Subcutaneous abdominal adipose tissue (tissue), 5 donors: ENCODE results near the gene EHD1.

Experiments
- H3K27ac ChIP-seq: one replicate; pipeline ENCODE4 v1.7.0; 2013; ENCODE audit warnings: low read depth, mild to moderate bottlenecking, inconsistent platforms, low read length, moderate library complexity
- H3K27me3 ChIP-seq, 5 donors: one replicate each; pipeline ENCODE4 v1.7.0; 2013; ENCODE audit warnings: low read length in 5 of 5, inconsistent platforms in 1 of 5; ENCODE audit not compliant: control insufficient read depth in 5 of 5, insufficient read depth in 4 of 5
- H3K36me3 ChIP-seq, 5 donors: one replicate each; pipeline ENCODE4 v1.7.0; 2013; ENCODE audit warnings: low read length in 5 of 5; ENCODE audit not compliant: control insufficient read depth in 5 of 5, insufficient read depth in 5 of 5
- H3K4me1 ChIP-seq, 5 donors: one replicate each; pipeline ENCODE4 v1.7.0; 2013; ENCODE audit warnings: low read length in 5 of 5, mild to moderate bottlenecking in 3 of 5, moderate library complexity in 1 of 5; ENCODE audit not compliant: control insufficient read depth in 5 of 5, insufficient read depth in 5 of 5
- H3K4me3 ChIP-seq, 5 donors: one replicate each; pipeline ENCODE4 v1.7.0; 2013; ENCODE audit warnings: low read length in 5 of 5, low read depth in 1 of 5
- H3K9ac ChIP-seq, 5 donors: one replicate each; pipeline ENCODE4 v1.7.0; 2013; ENCODE audit warnings: low read length in 5 of 5, mild to moderate bottlenecking in 4 of 5, moderate library complexity in 3 of 5
- H3K9me3 ChIP-seq, 5 donors: one replicate each; pipeline ENCODE4 v1.7.0; 2013; ENCODE audit warnings: low read length in 5 of 5; ENCODE audit not compliant: control insufficient read depth in 5 of 5
- donor health status: healthy.
- donor health status: healthy.
- donor health status: healthy.
- donor health status: healthy.
- donor health status: healthy.

The EHD1 gene

GRCh38 chr11:64910451-64911093, 32.2 kb upstream of the EHD1 start:
- H3K4me3 ChIP-seq = no peak overlapping the region
- H3K4me1 ChIP-seq = peaks cover 0 to 5% (median 3%) of the 10 kb centered on the region in 5 donors
- no peak overlapping the region for H3K27ac ChIP-seq
- H3K27me3 ChIP-seq = no peaks in the 10 kb centered on the region
- H3K9ac ChIP-seq = no peak overlapping the region
- peaks cover 0 to 89% (median 83%) of the 10 kb centered on the region in 5 donors for H3K36me3 ChIP-seq
- no peaks in the 10 kb centered on the region for H3K9me3 ChIP-seq

DNA sequence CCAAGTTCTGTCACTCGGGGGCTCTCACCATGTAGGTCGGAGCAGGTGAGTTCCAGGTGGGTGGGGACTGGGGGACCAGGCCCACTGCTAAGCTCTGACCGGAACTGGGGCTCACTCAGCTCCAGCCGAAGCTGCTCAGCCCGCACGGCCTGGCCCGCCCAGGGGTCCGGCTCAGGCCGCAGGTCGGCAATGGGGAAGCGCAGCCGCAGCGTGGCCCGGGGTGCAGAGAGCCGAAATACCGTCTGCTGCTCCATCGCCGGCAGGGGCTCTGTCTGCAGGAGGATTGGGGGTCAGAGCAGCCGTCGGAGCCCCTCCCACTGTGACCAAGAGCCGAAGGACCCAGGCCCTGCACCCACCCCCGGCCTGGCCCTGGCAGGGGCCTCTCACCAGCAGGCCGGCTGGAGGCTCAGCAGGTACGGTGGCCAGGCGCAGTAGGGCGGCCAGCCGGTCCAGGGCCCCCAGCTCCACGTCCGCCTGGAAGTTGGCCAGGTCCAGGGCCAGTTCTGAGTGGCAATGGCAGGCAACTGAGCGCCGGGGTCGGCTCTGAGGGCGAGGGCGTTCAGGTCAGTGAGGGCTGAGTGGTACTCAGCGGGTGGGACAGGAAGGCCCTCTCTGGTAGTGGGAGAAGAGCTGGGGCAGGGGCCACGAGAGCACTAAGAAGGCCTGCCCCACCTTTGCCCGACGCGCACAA, 31.4 kb upstream of the EHD1 start:
- no peak overlapping the region for H3K27ac ChIP-seq
- no peak overlapping the region for H3K9ac ChIP-seq
- peaks cover 0 to 96% (median 90%) of the 10 kb centered on the region in 5 donors for H3K36me3 ChIP-seq
- no peaks in the 10 kb centered on the region for H3K9me3 ChIP-seq
- H3K4me3 ChIP-seq = no peak overlapping the region
- H3K4me1 ChIP-seq = no peaks in the 10 kb centered on the region
- no peaks in the 10 kb centered on the region for H3K27me3 ChIP-seq

DNA sequence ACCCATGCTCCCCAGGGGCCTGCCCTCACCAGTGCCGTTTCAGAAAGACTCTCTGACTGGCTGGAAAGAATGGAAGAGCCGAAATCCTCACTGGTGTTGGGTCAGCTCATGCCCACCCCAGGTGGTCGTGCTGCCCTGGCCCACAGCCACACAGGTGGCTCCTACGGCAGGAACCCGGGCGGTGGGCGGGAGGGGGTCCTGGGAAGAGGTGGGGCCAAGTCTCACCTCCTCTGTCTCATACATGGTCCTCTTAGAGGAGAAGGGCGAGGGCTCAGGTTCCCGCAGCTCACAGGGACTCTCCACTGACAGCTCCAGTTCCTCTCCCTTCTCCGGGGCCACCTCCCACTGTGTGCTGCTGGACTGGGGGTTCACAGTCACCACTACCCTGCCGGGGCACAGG, 30.3 kb upstream of the EHD1 start:
- H3K9me3 ChIP-seq = no peaks in the 10 kb centered on the region
- no peak overlapping the region for H3K27ac ChIP-seq
- H3K4me3 ChIP-seq = no peak overlapping the region
- H3K9ac ChIP-seq = no peak overlapping the region
- H3K36me3 ChIP-seq = peaks cover 0 to 91% (median 84%) of the 10 kb centered on the region in 5 donors
- H3K27me3 ChIP-seq = no peaks in the 10 kb centered on the region
- H3K4me1 ChIP-seq = no peaks in the 10 kb centered on the region

DNA sequence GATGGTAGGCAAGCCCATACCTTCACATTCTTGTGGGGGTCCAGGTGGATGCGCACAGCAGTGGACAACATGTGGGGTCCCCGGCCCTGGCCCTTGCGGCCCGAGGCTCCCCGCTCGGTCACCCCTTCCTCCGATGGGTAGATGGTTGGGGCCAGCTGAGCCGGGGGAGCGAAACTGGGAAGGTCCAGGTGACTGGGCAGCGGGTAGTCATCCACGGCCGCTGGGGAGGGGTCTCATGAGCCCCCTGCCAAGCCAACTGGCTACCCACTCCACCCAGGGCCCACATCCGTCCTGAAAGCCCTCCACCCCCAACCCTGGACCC, 27.9 kb upstream of the EHD1 start:
- Histone ChIP-seq H3K36me3 (peaks cover 0 to 91% (median 85%) of the 10 kb centered on the region in 5 donors), H3K4me1 (no peaks in the 10 kb centered on the region), H3K9me3 (no peaks in the 10 kb centered on the region), H3K4me3 (no peak overlapping the region), H3K9ac (no peak overlapping the region), H3K27me3 (no peaks in the 10 kb centered on the region), H3K27ac (no peak overlapping the region)

DNA sequence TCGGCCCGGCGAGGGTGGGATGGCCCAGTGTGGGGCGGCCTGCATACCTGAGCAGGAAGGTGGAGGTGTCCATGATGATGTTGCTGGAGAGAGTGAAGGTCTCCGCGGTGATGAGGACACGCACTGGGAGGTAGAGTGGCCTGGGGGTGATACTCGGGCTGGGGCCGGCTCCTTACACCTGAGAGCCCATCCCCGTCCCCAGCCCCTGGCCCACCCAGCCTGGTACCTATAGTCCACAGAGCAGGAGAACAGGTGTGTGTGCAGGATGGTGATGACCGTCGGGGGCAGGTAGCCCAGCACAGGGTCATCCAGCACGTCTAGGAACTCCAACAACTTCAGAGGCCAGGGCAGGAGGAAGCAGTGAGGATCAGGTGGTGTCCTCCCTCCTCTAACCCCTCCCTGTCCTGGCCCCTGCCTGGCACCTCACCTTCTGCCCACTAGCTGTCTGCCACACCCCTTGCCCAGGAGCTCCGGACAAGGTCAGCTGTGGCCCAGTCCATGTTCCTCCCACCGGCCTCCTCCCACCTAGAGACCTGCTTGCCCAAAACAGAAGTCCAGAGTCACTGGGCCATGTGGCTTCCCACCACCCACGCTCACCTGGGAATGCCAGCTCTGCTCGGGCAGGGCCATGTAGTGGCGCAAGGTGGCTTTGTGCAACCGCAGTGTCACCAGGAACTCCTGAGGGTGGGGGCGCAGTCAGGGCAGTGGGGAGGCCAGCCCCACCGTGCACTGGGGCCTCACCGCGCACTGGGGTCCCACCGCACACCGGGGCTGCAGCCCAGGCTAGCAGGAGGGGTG, 27.3 kb upstream of the EHD1 start:
- H3K27ac ChIP-seq = no peak overlapping the region
- no peaks in the 10 kb centered on the region for H3K9me3 ChIP-seq
- no peaks in the 10 kb centered on the region for H3K27me3 ChIP-seq
- H3K4me3 ChIP-seq = no peak overlapping the region
- H3K9ac ChIP-seq = no peak overlapping the region
- no peaks in the 10 kb centered on the region for H3K4me1 ChIP-seq
- H3K36me3 ChIP-seq = peaks cover 0 to 91% (median 85%) of the 10 kb centered on the region in 5 donors

- H3K27me3 ChIP-seq = no peaks in the 10 kb centered on the region
- H3K27ac ChIP-seq = no peak overlapping the region
- no peak overlapping the region for H3K9ac ChIP-seq
- H3K4me3 ChIP-seq = no peak overlapping the region
- peaks cover 0 to 91% (median 79%) of the 10 kb centered on the region in 5 donors for H3K36me3 ChIP-seq
- H3K4me1 ChIP-seq = no peaks in the 10 kb centered on the region
- no peaks in the 10 kb centered on the region for H3K9me3 ChIP-seq
Observed at GRCh38 chr11:64903291-64903833, 24.9 kb upstream of the EHD1 start.

- Histone ChIP-seq H3K9ac (no peak overlapping the region), H3K27ac (no peak overlapping the region), H3K36me3 (peaks cover 0 to 92% (median 82%) of the 10 kb centered on the region in 5 donors), H3K4me1 (no peaks in the 10 kb centered on the region), H3K9me3 (no peaks in the 10 kb centered on the region), H3K4me3 (no peak overlapping the region), H3K27me3 (no peaks in the 10 kb centered on the region)
Observed at GRCh38 chr11:64902102-64902900, 23.9 kb upstream of the EHD1 start.

DNA sequence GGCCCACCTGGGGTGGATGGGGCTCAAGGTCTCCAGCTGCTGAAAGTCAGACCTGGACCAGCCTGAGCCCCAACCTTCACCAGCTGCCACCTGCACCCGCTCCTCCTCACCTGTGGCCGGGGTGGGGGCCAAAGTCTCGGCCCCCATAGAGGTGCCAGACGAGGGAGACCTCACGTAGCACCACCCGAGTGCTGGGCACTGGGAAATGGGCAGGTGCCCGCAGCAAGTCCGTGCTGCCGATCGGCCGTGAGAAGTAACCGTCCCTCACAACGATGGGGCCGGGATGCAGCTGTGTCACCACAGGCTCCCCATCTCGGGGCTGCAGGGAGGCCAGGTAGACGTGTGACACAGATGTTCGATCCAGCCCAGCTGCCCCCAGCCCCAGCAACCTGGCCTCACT, 22.4 kb upstream of the EHD1 start:
- peaks cover 0 to 92% (median 81%) of the 10 kb centered on the region in 5 donors for H3K36me3 ChIP-seq
- H3K27me3 ChIP-seq = no peaks in the 10 kb centered on the region
- H3K27ac ChIP-seq = no peak overlapping the region
- no peaks in the 10 kb centered on the region for H3K4me1 ChIP-seq
- no peaks in the 10 kb centered on the region for H3K9me3 ChIP-seq
- H3K4me3 ChIP-seq = no peak overlapping the region
- H3K9ac ChIP-seq = no peak overlapping the region

GRCh38 chr11:64900263-64900678, 21.9 kb upstream of the EHD1 start:
- H3K9ac ChIP-seq = no peak overlapping the region
- no peaks in the 10 kb centered on the region for H3K4me1 ChIP-seq
- no peaks in the 10 kb centered on the region for H3K27me3 ChIP-seq
- H3K4me3 ChIP-seq = no peak overlapping the region
- H3K27ac ChIP-seq = no peak overlapping the region
- H3K9me3 ChIP-seq = no peaks in the 10 kb centered on the region
- H3K36me3 ChIP-seq = peaks cover 0 to 92% (median 80%) of the 10 kb centered on the region in 5 donors
